Activated CD8-positive, alpha-beta memory T cell treated with anti-CD3 and anti-CD28 coated beads, Interleukin-2, amount 50 U/mL, for 4 hours (primary cell): ENCODE measurements around the gene FADS2.
"Not testable (repeated sequence)": the region's sequence is repeated elsewhere in the genome, so short reads cannot be mapped to it uniquely, and the experiment has no call there.

ENCODE experiments used
- DNase-seq: peaks from one replicate; pipeline ENCODE4 v3.0.0-alpha.2; 2020

The FADS2 gene

GRCh38 chr11:61870541-61871031, 42.5 kb downstream of the FADS2 start:
- no peak for DNase-seq

- peak; percentile 58 for DNase-seq
Observed at GRCh38 chr11:61871158-61871597, 43.1 kb downstream of the FADS2 start.

- DNase-seq = no peak
Observed at GRCh38 chr11:61872935-61873565, 45.0 kb downstream of the FADS2 start.

GRCh38 chr11:61873588-61874376, 45.7 kb downstream of the FADS2 start:
- DNase-seq = no peak

GRCh38 chr11:61874377-61874809, 46.3 kb downstream of the FADS2 start:
- DNase-seq = no peak

GRCh38 chr11:61874853-61875252, 46.8 kb downstream of the FADS2 start:
- DNase-seq = no peak

- no peak for DNase-seq
Observed at GRCh38 chr11:61875698-61876097, 47.6 kb downstream of the FADS2 start.

- no peak for DNase-seq
Observed at GRCh38 chr11:61879152-61879551, 51.1 kb downstream of the FADS2 start.

- no peak for DNase-seq
Observed at GRCh38 chr11:61880031-61880430, 51.9 kb downstream of the FADS2 start.

GRCh38 chr11:61880454-61880853, 52.4 kb downstream of the FADS2 start:
- DNase-seq = no peak

- DNase-seq = no peak
Observed at GRCh38 chr11:61881397-61881796, 53.3 kb downstream of the FADS2 start.

GRCh38 chr11:61882267-61882666, 54.2 kb downstream of the FADS2 start:
- DNase-seq = not testable (repeated sequence)

GRCh38 chr11:61882879-61883278, 54.8 kb downstream of the FADS2 start:
- no peak for DNase-seq

- DNase-seq = no peak
Observed at GRCh38 chr11:61883327-61883726, 55.2 kb downstream of the FADS2 start.

GRCh38 chr11:61883947-61884346, 55.8 kb downstream of the FADS2 start:
- no peak for DNase-seq

- DNase-seq = no peak
Observed at GRCh38 chr11:61885166-61885778, 57.2 kb downstream of the FADS2 start.

GRCh38 chr11:61885784-61886580, 57.9 kb downstream of the FADS2 start:
- no peak for DNase-seq

- no peak for DNase-seq
Observed at GRCh38 chr11:61886643-61887042, 58.5 kb downstream of the FADS2 start.

GRCh38 chr11:61887839-61888494, 59.9 kb downstream of the FADS2 start:
- no peak for DNase-seq

GRCh38 chr11:61888590-61888989, 60.5 kb downstream of the FADS2 start:
- DNase-seq = no peak

- no peak for DNase-seq
Observed at GRCh38 chr11:61889831-61890230, 61.7 kb downstream of the FADS2 start.
